ENCODE data around the gene FAM217B.

FAM217B gene

GRCh38 chr20:59948828-59949720 is 8.9 kb downstream of the FAM217B start:
- H3K27me3 ChIP-seq (ENCODE audit: insufficient read depth, poor library complexity, severe bottlenecking), result no peaks in the 10 kb centered on the region
- no peak overlapping the region; the same call in 1 of the 2 replicates for H3K27ac ChIP-seq (replicated peaks)
- H3K4me3 ChIP-seq (replicated peaks; ENCODE audit: insufficient read depth, low read length), result no peak overlapping the region
- no peak for TF ChIP-seq POLR2AphosphoS5 (IDR thresholded peaks at IDR 0.05; ENCODE audit: low read depth)
- TF ChIP-seq, protein P1, sequence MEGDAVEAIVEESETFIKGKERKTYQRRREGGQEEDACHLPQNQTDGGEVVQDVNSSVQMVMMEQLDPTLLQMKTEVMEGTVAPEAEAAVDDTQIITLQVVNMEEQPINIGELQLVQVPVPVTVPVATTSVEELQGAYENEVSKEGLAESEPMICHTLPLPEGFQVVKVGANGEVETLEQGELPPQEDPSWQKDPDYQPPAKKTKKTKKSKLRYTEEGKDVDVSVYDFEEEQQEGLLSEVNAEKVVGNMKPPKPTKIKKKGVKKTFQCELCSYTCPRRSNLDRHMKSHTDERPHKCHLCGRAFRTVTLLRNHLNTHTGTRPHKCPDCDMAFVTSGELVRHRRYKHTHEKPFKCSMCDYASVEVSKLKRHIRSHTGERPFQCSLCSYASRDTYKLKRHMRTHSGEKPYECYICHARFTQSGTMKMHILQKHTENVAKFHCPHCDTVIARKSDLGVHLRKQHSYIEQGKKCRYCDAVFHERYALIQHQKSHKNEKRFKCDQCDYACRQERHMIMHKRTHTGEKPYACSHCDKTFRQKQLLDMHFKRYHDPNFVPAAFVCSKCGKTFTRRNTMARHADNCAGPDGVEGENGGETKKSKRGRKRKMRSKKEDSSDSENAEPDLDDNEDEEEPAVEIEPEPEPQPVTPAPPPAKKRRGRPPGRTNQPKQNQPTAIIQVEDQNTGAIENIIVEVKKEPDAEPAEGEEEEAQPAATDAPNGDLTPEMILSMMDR (IDR thresholded peaks at IDR 0.05; ENCODE audit: insufficient read depth, low read length), result peak; percentile 31
- no peak for TF ChIP-seq GABPA (IDR thresholded peaks at IDR 0.05; ENCODE audit: low read depth)
- TF ChIP-seq, protein P2, sequence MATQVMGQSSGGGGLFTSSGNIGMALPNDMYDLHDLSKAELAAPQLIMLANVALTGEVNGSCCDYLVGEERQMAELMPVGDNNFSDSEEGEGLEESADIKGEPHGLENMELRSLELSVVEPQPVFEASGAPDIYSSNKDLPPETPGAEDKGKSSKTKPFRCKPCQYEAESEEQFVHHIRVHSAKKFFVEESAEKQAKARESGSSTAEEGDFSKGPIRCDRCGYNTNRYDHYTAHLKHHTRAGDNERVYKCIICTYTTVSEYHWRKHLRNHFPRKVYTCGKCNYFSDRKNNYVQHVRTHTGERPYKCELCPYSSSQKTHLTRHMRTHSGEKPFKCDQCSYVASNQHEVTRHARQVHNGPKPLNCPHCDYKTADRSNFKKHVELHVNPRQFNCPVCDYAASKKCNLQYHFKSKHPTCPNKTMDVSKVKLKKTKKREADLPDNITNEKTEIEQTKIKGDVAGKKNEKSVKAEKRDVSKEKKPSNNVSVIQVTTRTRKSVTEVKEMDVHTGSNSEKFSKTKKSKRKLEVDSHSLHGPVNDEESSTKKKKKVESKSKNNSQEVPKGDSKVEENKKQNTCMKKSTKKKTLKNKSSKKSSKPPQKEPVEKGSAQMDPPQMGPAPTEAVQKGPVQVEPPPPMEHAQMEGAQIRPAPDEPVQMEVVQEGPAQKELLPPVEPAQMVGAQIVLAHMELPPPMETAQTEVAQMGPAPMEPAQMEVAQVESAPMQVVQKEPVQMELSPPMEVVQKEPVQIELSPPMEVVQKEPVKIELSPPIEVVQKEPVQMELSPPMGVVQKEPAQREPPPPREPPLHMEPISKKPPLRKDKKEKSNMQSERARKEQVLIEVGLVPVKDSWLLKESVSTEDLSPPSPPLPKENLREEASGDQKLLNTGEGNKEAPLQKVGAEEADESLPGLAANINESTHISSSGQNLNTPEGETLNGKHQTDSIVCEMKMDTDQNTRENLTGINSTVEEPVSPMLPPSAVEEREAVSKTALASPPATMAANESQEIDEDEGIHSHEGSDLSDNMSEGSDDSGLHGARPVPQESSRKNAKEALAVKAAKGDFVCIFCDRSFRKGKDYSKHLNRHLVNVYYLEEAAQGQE (IDR thresholded peaks at IDR 0.05; ENCODE audit: insufficient replicate concordance, low read depth), result no peak
- no peak for TF ChIP-seq SPI1 (IDR thresholded peaks at IDR 0.05; ENCODE audit: borderline replicate concordance, low read depth)
- DNase-seq (ENCODE audit: low read depth in 1 of 2, low spot score in 1 of 2), result peak in 1 of 2 experiments; percentile 53

DNA sequence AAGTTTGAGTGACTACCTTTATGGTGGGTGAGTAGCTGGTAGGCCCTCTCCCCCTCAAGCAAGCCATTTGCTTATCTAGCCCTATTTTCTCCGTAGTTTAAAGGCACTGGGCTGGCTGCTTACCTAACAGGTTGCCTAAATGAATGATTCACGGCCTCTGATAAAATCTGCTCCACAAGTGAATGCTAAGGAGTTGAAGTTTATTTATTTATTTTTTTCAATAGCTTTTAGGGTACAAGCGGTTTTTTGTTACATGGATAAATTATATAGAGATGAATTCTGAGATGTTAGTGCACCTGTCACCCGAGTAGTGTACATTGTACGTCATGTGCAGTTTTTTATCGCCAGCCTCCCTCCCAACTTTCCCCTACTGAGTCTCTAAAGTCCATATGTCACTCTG is 9.7 kb downstream of the FAM217B start:
- Histone ChIP-seq H3K27me3 (ENCODE audit: insufficient read depth, poor library complexity, severe bottlenecking) (no peaks in the 10 kb centered on the region), H3K4me3 (replicated peaks; ENCODE audit: insufficient read depth, low read length) (no peak overlapping the region), H3K27ac (replicated peaks) (no peak overlapping the region)
- no peak for TF ChIP-seq SPI1 (IDR thresholded peaks at IDR 0.05; ENCODE audit: borderline replicate concordance, low read depth)
- no peak for TF ChIP-seq POLR2AphosphoS5 (IDR thresholded peaks at IDR 0.05; ENCODE audit: low read depth)
- TF ChIP-seq GABPA (IDR thresholded peaks at IDR 0.05; ENCODE audit: low read depth), result no peak
- TF ChIP-seq, protein P1 (IDR thresholded peaks at IDR 0.05; ENCODE audit: insufficient read depth, low read length), result no peak
- TF ChIP-seq, protein P2 (IDR thresholded peaks at IDR 0.05; ENCODE audit: insufficient replicate concordance, low read depth), result no peak
- DNase-seq (ENCODE audit: low read depth in 1 of 2, low spot score in 1 of 2), result no peak

GRCh38 chr20:59954718-59955117 is 14.5 kb downstream of the FAM217B start:
- no peak for DNase-seq (ENCODE audit: low read depth in 1 of 2, low spot score in 1 of 2)
- TF ChIP-seq, protein P1 (IDR thresholded peaks at IDR 0.05; ENCODE audit: insufficient read depth, low read length), result no peak
- no peak for TF ChIP-seq GABPA (IDR thresholded peaks at IDR 0.05; ENCODE audit: low read depth)
- no peak for TF ChIP-seq POLR2AphosphoS5 (IDR thresholded peaks at IDR 0.05; ENCODE audit: low read depth)
- TF ChIP-seq, protein P2 (IDR thresholded peaks at IDR 0.05; ENCODE audit: insufficient replicate concordance, low read depth), result no peak
- no peak for TF ChIP-seq SPI1 (IDR thresholded peaks at IDR 0.05; ENCODE audit: borderline replicate concordance, low read depth)
- H3K4me3 ChIP-seq (replicated peaks; ENCODE audit: insufficient read depth, low read length), result no peak overlapping the region
- no peaks in the 10 kb centered on the region for H3K27me3 ChIP-seq (ENCODE audit: insufficient read depth, poor library complexity, severe bottlenecking)
- no peak overlapping the region for H3K27ac ChIP-seq (replicated peaks)

All from HL-60 (cell line).